Liver (tissue), 3 donors: ENCODE data around the gene FOXA3.

Experiments
- ATF3 ChIP-seq: IDR thresholded peaks from 2 replicates; pipeline ENCODE4 v1.6.1; 2016; ENCODE audit warnings: antibody characterized with exemption
- CTCF ChIP-seq: fragments of 150-350 bp; IDR thresholded peaks from 2 replicates; pipeline ENCODE4 v1.5.1; 2017; ENCODE audit warnings: improper control_type of control experiment, low read depth, low read length; ENCODE audit not compliant: missing input control
- GABPA ChIP-seq, 2 donors: IDR thresholded peaks in 1 of 2; conservative IDR thresholded peaks in 1 of 2; 2 replicates each; pipeline ENCODE4 v1.6.1; 2016; ENCODE audit warnings: antibody characterized with exemption in 2 of 2, mild to moderate bottlenecking in 1 of 2, moderate library complexity in 1 of 2
- HNF4A ChIP-seq, 2 donors: conservative IDR thresholded peaks; 2 replicates each; pipeline ENCODE4 v1.6.1; 2016; ENCODE audit warnings: antibody characterized with exemption in 2 of 2, mild to moderate bottlenecking in 2 of 2
- JUND ChIP-seq, 2 donors: IDR thresholded peaks; 2 replicates each; pipeline ENCODE4 v1.6.1; 2016; ENCODE audit warnings: antibody characterized with exemption in 2 of 2
- MAX ChIP-seq: IDR thresholded peaks from 2 replicates; pipeline ENCODE4 v1.6.1; 2016; ENCODE audit warnings: antibody characterized with exemption
- RAD21 ChIP-seq, 2 donors: IDR thresholded peaks; 2 replicates each; pipeline ENCODE4 v1.6.1; 2016; ENCODE audit warnings: antibody characterized with exemption in 2 of 2, mild to moderate bottlenecking in 2 of 2
- REST ChIP-seq: IDR thresholded peaks from 2 replicates; pipeline ENCODE4 v1.6.1; 2016; ENCODE audit warnings: antibody characterized with exemption, mild to moderate bottlenecking
- TAF1 ChIP-seq: conservative IDR thresholded peaks from 2 replicates; pipeline ENCODE4 v1.6.1; 2016; ENCODE audit warnings: antibody characterized with exemption, mild to moderate bottlenecking
- YY1 ChIP-seq: IDR thresholded peaks from 2 replicates; pipeline ENCODE4 v1.6.1; 2016; ENCODE audit warnings: antibody characterized with exemption, mild to moderate bottlenecking
- ZBTB33 ChIP-seq: IDR thresholded peaks from 2 replicates; pipeline ENCODE4 v1.6.1; 2016; ENCODE audit warnings: antibody characterized with exemption
- donor health status: healthy.
- donor health status: healthy.

GRCh38 chr19:45883881-45884681 lies 20.0 kb downstream of the FOXA3 start:
- TF ChIP-seq CTCF, result no peak
- no peak for TF ChIP-seq JUND (IDR thresholded peaks at IDR 0.05)
- no peak for TF ChIP-seq YY1
- TF ChIP-seq REST, result no peak
- TF ChIP-seq TAF1, result no peak
- no peak for TF ChIP-seq ZBTB33
- TF ChIP-seq ATF3, result no peak
- TF ChIP-seq MAX, result no peak
- TF ChIP-seq RAD21 (IDR thresholded peaks at IDR 0.05), result no peak
- TF ChIP-seq HNF4A (conservative IDR thresholded peaks at IDR 0.05), result no peak
- no peak for TF ChIP-seq GABPA (IDR thresholded peaks at IDR 0.05 in 1 of 2, conservative IDR thresholded peaks at IDR 0.05 in 1 of 2)
